WTC11 (cell line): ENCODE results near the gene TOM1.
A peak's percentile ranks its signal among the peaks of the same experiment; 100 is the strongest.

Experiments
- CTCF ChIP-seq: fragments of 200-600 bp; IDR thresholded peaks from 2 replicates; pipeline ENCODE4 v1.8.0; 2022; ENCODE audit warnings: antibody characterized with exemption
- ZNF281 ChIP-seq: sonication (generic); formaldehyde crosslinking; IDR thresholded peaks from 2 replicates; pipeline ENCODE4 v1.8.0; 2023; ENCODE audit warnings: mild to moderate bottlenecking, missing genetic modification reagents
- TF ChIP-seq, protein P1 (sequence below): fragments of 250-450 bp; sonication (Bioruptor Pico); IDR thresholded peaks from 2 replicates; pipeline ENCODE4 v1.9.0; 2021; ENCODE audit warnings: mild to moderate bottlenecking, borderline replicate concordance

DNA sequence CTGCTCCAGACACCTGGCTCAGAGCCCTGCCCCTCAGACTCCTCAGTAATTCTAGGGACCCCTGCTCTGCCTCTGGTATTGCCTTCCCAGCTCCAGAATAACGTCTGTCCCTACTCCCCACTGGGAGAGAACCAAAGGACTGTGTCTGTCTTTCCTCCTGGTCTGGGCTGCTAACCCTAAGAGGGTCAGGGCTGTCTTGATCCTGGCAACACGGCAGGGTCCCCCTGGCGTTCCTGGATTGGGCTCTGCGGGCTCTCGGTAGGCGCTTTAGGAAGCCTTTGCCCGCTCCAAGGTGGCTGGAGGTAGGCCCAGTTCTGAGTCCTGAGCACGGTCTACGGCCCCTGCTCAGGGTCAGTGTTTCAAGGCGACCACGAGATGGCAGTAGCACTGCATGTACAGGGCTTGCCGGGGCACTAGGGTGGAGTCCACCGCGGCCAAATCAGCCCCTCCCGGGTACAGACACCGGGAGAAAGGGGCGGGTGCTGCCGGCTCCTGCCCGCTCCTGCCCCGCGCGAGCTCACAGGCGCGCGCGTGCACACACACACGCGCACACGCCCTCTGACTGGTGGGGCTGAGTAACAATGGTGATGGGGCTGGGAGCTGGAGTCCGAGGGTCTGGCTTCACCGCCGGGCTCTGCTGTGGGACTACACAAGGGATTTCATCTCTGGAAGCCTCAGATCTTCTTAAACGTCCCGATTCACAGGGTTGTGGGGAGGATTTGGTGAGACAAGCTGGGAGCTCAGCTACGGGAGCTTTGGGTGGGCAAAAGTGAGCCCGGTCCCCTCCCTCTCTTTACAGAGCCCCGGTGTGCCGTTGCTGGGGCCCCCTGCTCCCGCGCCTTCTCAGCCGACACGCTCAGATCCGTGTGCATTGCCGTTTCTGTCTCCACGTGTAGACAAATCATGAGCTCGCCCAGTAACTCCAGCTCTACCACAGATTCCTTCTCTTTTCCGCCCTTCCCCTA is 51.1 kb downstream of the TOM1 start:
- TF ChIP-seq, protein P1, sequence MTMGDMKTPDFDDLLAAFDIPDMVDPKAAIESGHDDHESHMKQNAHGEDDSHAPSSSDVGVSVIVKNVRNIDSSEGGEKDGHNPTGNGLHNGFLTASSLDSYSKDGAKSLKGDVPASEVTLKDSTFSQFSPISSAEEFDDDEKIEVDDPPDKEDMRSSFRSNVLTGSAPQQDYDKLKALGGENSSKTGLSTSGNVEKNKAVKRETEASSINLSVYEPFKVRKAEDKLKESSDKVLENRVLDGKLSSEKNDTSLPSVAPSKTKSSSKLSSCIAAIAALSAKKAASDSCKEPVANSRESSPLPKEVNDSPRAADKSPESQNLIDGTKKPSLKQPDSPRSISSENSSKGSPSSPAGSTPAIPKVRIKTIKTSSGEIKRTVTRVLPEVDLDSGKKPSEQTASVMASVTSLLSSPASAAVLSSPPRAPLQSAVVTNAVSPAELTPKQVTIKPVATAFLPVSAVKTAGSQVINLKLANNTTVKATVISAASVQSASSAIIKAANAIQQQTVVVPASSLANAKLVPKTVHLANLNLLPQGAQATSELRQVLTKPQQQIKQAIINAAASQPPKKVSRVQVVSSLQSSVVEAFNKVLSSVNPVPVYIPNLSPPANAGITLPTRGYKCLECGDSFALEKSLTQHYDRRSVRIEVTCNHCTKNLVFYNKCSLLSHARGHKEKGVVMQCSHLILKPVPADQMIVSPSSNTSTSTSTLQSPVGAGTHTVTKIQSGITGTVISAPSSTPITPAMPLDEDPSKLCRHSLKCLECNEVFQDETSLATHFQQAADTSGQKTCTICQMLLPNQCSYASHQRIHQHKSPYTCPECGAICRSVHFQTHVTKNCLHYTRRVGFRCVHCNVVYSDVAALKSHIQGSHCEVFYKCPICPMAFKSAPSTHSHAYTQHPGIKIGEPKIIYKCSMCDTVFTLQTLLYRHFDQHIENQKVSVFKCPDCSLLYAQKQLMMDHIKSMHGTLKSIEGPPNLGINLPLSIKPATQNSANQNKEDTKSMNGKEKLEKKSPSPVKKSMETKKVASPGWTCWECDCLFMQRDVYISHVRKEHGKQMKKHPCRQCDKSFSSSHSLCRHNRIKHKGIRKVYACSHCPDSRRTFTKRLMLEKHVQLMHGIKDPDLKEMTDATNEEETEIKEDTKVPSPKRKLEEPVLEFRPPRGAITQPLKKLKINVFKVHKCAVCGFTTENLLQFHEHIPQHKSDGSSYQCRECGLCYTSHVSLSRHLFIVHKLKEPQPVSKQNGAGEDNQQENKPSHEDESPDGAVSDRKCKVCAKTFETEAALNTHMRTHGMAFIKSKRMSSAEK = no peak
- TF ChIP-seq CTCF = peak; percentile 78
- no peak for TF ChIP-seq ZNF281 (CRISPR knock-in tag)
